RWPE1 (cell line): Measurements from ENCODE around the gene AKAP8L.

Source experiments
- CTCF ChIA-PET: fragments of 350-600 bp; sonication (Branson Sonifier 250); formaldehyde crosslinking; extraction: SDS; loops from one replicate; lab custom pipeline; 2021; lab: Yijun Ruan, JAX
- POLR2A ChIA-PET: fragments of 400-600 bp; formaldehyde crosslinking; extraction: SDS; loops from one replicate; lab custom pipeline; 2020; ENCODE audit warnings: antibody characterized with exemption; ENCODE audit not compliant: low non-redundant PET; lab: Yijun Ruan, JAX
- DNase-seq: peaks from one replicate; pipeline ENCODE4 v3.0.0; 2012; ENCODE audit warnings: low spot score
- H3K27ac ChIP-seq: fragments of 450-650 bp; 2 replicates; pipeline ENCODE4 v1.5.1; 2017
- CTCF ChIP-seq: fragments of 450-650 bp; conservative IDR thresholded peaks from 2 replicates; pipeline ENCODE4 v1.5.1; 2017; ENCODE audit warnings: low read depth, mild to moderate bottlenecking

Gene AKAP8L

GRCh38 chr19:15371786-15372380 lies 46.9 kb downstream of the AKAP8L start:
- ChIA-PET POLR2A (no interaction called here), CTCF (no interaction called here)
- H3K27ac ChIP-seq = no peak overlapping the region
- no peak for DNase-seq
- TF ChIP-seq CTCF = no peak

GRCh38 chr19:15371119-15371518 lies 47.7 kb downstream of the AKAP8L start:
- ChIA-PET CTCF (interaction anchor here (0.6 kb wide), 1 partner anchor 24 kb away, joined by 6 read pairs; no protein-coding TSS in a partner anchor), POLR2A (no interaction called here)
- no peak for DNase-seq
- H3K27ac ChIP-seq = no peak overlapping the region; the same call in 1 of the 2 replicates
- no peak for TF ChIP-seq CTCF

DNA sequence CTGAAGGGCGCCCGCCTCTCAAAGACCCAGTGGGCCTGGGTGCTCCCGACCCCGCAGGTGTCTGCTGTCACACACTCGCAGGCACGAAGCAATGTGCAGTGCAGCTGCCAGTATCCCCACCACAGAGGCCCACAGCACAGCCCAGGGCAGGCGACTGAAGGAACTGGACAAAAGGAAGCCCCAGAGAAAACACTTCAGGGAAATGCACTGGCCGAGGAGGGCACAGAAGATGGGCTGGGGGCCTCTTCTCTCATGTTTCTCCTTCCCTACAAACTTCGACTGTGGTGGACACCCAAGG lies 49.2 kb downstream of the AKAP8L start:
- DNase-seq = no peak
- H3K27ac ChIP-seq = peak overlapping the region; percentile 1; the same call in 1 of the 2 replicates
- CTCF ChIA-PET = no interaction called here
- POLR2A ChIA-PET = no interaction called here
- no peak for TF ChIP-seq CTCF

DNA sequence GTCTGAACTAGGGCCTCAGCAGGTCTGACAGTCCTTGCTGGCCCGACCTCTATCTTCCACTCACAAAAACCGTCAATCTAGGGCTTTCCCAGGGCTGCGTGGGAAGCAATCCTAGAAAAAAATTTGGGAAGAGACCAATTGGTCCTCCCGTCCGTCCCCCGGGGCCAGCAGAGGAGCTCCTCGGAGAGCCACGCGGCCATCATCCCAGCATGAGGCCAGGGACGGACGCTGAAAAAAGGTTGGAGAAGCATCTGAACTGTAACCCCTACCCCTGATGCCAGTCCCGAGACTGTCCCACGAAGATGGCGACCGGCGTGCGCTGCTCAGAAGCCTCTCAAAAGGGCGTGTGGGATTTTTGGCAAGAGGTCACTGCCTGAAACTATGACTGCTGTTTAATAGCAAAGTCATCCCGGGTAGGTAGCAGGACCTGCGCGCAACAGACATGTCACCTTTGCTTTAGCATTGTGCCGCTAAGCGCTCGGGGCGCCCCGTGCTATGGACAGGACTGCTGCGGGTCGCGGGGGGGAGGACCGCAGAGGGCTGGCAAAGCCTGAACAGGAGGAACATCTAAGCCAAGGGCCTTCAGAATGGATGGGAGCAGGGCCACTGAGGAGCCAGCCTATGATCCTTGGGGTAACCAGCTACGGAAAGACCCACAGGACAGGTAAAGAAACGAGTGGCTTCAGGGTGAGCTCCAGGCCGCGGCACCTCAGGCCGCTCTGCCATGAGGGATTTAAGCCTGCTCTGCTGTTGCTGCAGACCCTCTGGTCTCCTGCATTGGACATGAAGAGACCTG lies 49.8 kb downstream of the AKAP8L start:
- no peak for TF ChIP-seq CTCF
- DNase-seq = no peak
- ChIA-PET CTCF (interaction anchor here (1.1 kb wide), 1 partner anchor 173 kb away, joined by 4 read pairs; no protein-coding TSS in a partner anchor), POLR2A (interaction anchor here (0.6 kb wide), 1 partner anchor 946 kb away, joined by 3 read pairs; no protein-coding TSS in a partner anchor)
- no peak overlapping the region for H3K27ac ChIP-seq

- DNase-seq = no peak
- H3K27ac ChIP-seq = peak overlapping the region; percentile 2; the same call in 1 of the 2 replicates
- ChIA-PET POLR2A (interaction anchor here (0.6 kb wide), 1 partner anchor 945 kb away, joined by 3 read pairs; no protein-coding TSS in a partner anchor), CTCF (interaction anchor here (1.1 kb wide), 1 partner anchor 172 kb away, joined by 4 read pairs; no protein-coding TSS in a partner anchor)
- TF ChIP-seq CTCF = no peak
Observed at GRCh38 chr19:15368051-15368632, 50.6 kb downstream of the AKAP8L start.

DNA sequence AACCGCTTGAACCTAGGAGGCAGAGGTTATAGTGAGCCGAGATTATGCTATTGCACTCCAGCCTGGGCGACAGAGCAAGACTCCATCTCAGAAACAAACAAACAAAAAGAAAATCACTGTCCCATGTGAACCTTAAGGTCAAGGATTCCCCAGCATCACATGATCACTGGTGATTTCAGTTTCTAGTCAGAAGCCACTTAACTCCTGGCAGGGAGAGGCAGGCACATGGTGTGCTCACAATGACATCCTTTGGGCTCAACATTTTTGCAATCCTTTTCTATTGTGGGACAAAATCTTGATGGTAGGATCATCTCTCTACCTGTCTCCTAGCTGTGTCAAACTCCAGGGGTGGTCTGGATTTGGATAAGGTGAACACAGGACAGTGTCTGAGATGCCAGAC lies 51.3 kb downstream of the AKAP8L start:
- no peak for TF ChIP-seq CTCF
- ChIA-PET CTCF (interaction anchor here (0.5 kb wide), 1 partner anchor 10 kb away, joined by 3 read pairs; no protein-coding TSS in a partner anchor), POLR2A (interaction anchor here (0.6 kb wide), 1 partner anchor 17 kb away, joined by 3 read pairs; no protein-coding TSS in a partner anchor)
- peak overlapping the region; percentile 8; the same call in 1 of the 2 replicates for H3K27ac ChIP-seq
- DNase-seq = no peak
